ENCODE results near the gene PEX19. TPM values are rescaled to one million over a fixed set of nuclear protein-coding genes. Genes with fewer than 3 reads are reported as not detected.

Gene PEX19
- total RNA-seq, 4 donors from 2014 or later = 134 to 201 (median 144) TPM

GRCh38 chr1:160260406-160261382, 24.2 kb downstream of the PEX19 start:
- TF ChIP-seq CTCF (IDR thresholded peaks at IDR 0.05; ENCODE audit: low read depth) = no peak

GRCh38 chr1:160258177-160258798, 26.6 kb downstream of the PEX19 start:
- TF ChIP-seq CTCF (IDR thresholded peaks at IDR 0.05; ENCODE audit: low read depth) = no peak

GRCh38 chr1:160257411-160258015, 27.4 kb downstream of the PEX19 start:
- no peak for TF ChIP-seq CTCF (IDR thresholded peaks at IDR 0.05; ENCODE audit: low read depth)

- no peak for TF ChIP-seq CTCF (IDR thresholded peaks at IDR 0.05; ENCODE audit: low read depth)
These were observed 28.4 kb downstream of the PEX19 start for GRCh38 chr1:160256396-160257046.

GRCh38 chr1:160255781-160256300, 29.1 kb downstream of the PEX19 start:
- TF ChIP-seq CTCF (IDR thresholded peaks at IDR 0.05; ENCODE audit: low read depth) = no peak

GRCh38 chr1:160251687-160252526, 33.0 kb downstream of the PEX19 start:
- no peak for TF ChIP-seq CTCF (IDR thresholded peaks at IDR 0.05; ENCODE audit: low read depth)
